Measurements from ENCODE around the gene SMOC1. TPM values are rescaled to one million over a fixed set of nuclear protein-coding genes. Genes with fewer than 3 reads are reported as not detected.

The SMOC1 gene
- total RNA-seq, 2 donors from 2014 or later, result 25.2 to 29.8 TPM

GRCh38 chr14:69964841-69965240 is 85.6 kb downstream of the SMOC1 start:
- Histone ChIP-seq H3K4me1 (ENCODE audit: control insufficient read depth in 1 of 2, low read depth in 2 of 2) (no peaks in the 10 kb centered on the region), H3K36me3 (no peaks in the 10 kb centered on the region), H3K4me3 (no peak overlapping the region), H3K27me3 (replicated peaks; ENCODE audit: insufficient read depth) (no peaks in the 10 kb centered on the region), H3K27ac (no peak overlapping the region), H3K9me3 (no peaks in the 10 kb centered on the region)
- no peak for TF ChIP-seq CTCF (IDR thresholded peaks at IDR 0.05)
- DNase-seq (ENCODE audit: low spot score) (no peak), ATAC-seq (ENCODE audit: insufficient number of reproducible peaks, low FRiP score, low read depth) (no peak)

- Histone ChIP-seq H3K4me1 (ENCODE audit: control insufficient read depth in 1 of 2, low read depth in 2 of 2) (no peaks in the 10 kb centered on the region), H3K27me3 (replicated peaks; ENCODE audit: insufficient read depth) (no peaks in the 10 kb centered on the region), H3K9me3 (no peaks in the 10 kb centered on the region), H3K27ac (no peak overlapping the region), H3K36me3 (no peaks in the 10 kb centered on the region), H3K4me3 (no peak overlapping the region)
- DNase-seq (ENCODE audit: low spot score), result no peak
- TF ChIP-seq CTCF (IDR thresholded peaks at IDR 0.05), result no peak
- ATAC-seq (ENCODE audit: insufficient number of reproducible peaks, low FRiP score, low read depth), result no peak
Observed at GRCh38 chr14:69968132-69968531, 88.9 kb downstream of the SMOC1 start.

- Histone ChIP-seq H3K4me1 (ENCODE audit: control insufficient read depth in 1 of 2, low read depth in 2 of 2) (no peaks in the 10 kb centered on the region), H3K27ac (no peak overlapping the region), H3K4me3 (no peak overlapping the region), H3K36me3 (no peaks in the 10 kb centered on the region), H3K27me3 (replicated peaks; ENCODE audit: insufficient read depth) (no peaks in the 10 kb centered on the region), H3K9me3 (no peaks in the 10 kb centered on the region)
- TF ChIP-seq CTCF (IDR thresholded peaks at IDR 0.05), result no peak
- ATAC-seq (ENCODE audit: insufficient number of reproducible peaks, low FRiP score, low read depth) (no peak), DNase-seq (ENCODE audit: low spot score) (no peak)
Observed at GRCh38 chr14:69968681-69969080, 89.5 kb downstream of the SMOC1 start.

GRCh38 chr14:69972755-69973154 is 93.5 kb downstream of the SMOC1 start:
- DNase-seq (ENCODE audit: low spot score) (no peak), ATAC-seq (ENCODE audit: insufficient number of reproducible peaks, low FRiP score, low read depth) (no peak)
- no peaks in the 10 kb centered on the region for H3K4me1 ChIP-seq (ENCODE audit: control insufficient read depth in 1 of 2, low read depth in 2 of 2)
- H3K27me3 ChIP-seq (replicated peaks; ENCODE audit: insufficient read depth), result no peaks in the 10 kb centered on the region
- H3K4me3 ChIP-seq, result no peak overlapping the region
- no peak overlapping the region for H3K27ac ChIP-seq
- no peak for TF ChIP-seq CTCF (IDR thresholded peaks at IDR 0.05)
- H3K9me3 ChIP-seq, result no peaks in the 10 kb centered on the region
- no peaks in the 10 kb centered on the region for H3K36me3 ChIP-seq

- Histone ChIP-seq H3K9me3 (no peaks in the 10 kb centered on the region), H3K4me1 (ENCODE audit: control insufficient read depth in 1 of 2, low read depth in 2 of 2) (no peaks in the 10 kb centered on the region), H3K36me3 (no peaks in the 10 kb centered on the region), H3K27ac (no peak overlapping the region), H3K27me3 (replicated peaks; ENCODE audit: insufficient read depth) (no peaks in the 10 kb centered on the region), H3K4me3 (no peak overlapping the region)
- TF ChIP-seq CTCF (IDR thresholded peaks at IDR 0.05), result no peak
- no peak for DNase-seq (ENCODE audit: low spot score)
- ATAC-seq (ENCODE audit: insufficient number of reproducible peaks, low FRiP score, low read depth), result no peak
Observed at GRCh38 chr14:69973846-69974245, 94.6 kb downstream of the SMOC1 start.

All from thoracic aorta (tissue), 2 donors.